DMS153 treated with DMSO at 0.1 percent for 48 hours (cell line): ENCODE measurements around the gene ATG16L2.
"Not testable (repeated sequence)": the region's sequence is repeated elsewhere in the genome, so short reads cannot be mapped to it uniquely, and the experiment has no call there.

Experiments
- DNase-seq: peaks from one replicate; lab custom pipeline; 2025; ENCODE audit not compliant: unreplicated experiment; lab: John Stamatoyannopoulos, UW

The ATG16L2 gene

GRCh38 chr11:72823105-72823804, 9.0 kb downstream of the ATG16L2 start:
- no peak for DNase-seq

- DNase-seq: no peak
Observed at GRCh38 chr11:72824020-72824419, 9.8 kb downstream of the ATG16L2 start.

GRCh38 chr11:72824811-72825505, 10.7 kb downstream of the ATG16L2 start:
- no peak for DNase-seq

- DNase-seq: no peak
Observed at GRCh38 chr11:72825661-72826060, 11.4 kb downstream of the ATG16L2 start.

- DNase-seq: no peak
Observed at GRCh38 chr11:72826191-72826941, 12.2 kb downstream of the ATG16L2 start.

- no peak for DNase-seq
Observed at GRCh38 chr11:72826942-72827480, 12.8 kb downstream of the ATG16L2 start.

GRCh38 chr11:72827656-72828055, 13.4 kb downstream of the ATG16L2 start:
- DNase-seq: not testable (repeated sequence)

GRCh38 chr11:72828081-72828567, 13.9 kb downstream of the ATG16L2 start:
- no peak for DNase-seq

- no peak for DNase-seq
Observed at GRCh38 chr11:72828692-72829101, 14.5 kb downstream of the ATG16L2 start.

- no peak for DNase-seq
Observed at GRCh38 chr11:72829178-72829577, 15.0 kb downstream of the ATG16L2 start.

- DNase-seq: no peak
Observed at GRCh38 chr11:72829884-72830533, 15.8 kb downstream of the ATG16L2 start.

- DNase-seq: peak; percentile 74
Observed at GRCh38 chr11:72831521-72832300, 17.5 kb downstream of the ATG16L2 start.

- DNase-seq: no peak
Observed at GRCh38 chr11:72832301-72833082, 18.3 kb downstream of the ATG16L2 start.

- no peak for DNase-seq
Observed at GRCh38 chr11:72833083-72833733, 19.0 kb downstream of the ATG16L2 start.

GRCh38 chr11:72833811-72834493, 19.7 kb downstream of the ATG16L2 start:
- no peak for DNase-seq

- no peak for DNase-seq
Observed at GRCh38 chr11:72834905-72835304, 20.7 kb downstream of the ATG16L2 start.

- no peak for DNase-seq
Observed at GRCh38 chr11:72836111-72836510, 21.9 kb downstream of the ATG16L2 start.

GRCh38 chr11:72838691-72839305, 24.6 kb downstream of the ATG16L2 start:
- no peak for DNase-seq
